Parathyroid adenoma (tissue), 2 donors: Measurements from ENCODE around the gene NECTIN1.

Experiments
- H2AFZ ChIP-seq: fragments of 300-600 bp; sonication (generic); one replicate; pipeline ENCODE4 v1.7.0; 2017; ENCODE audit warnings: antibody characterized with exemption, mild to moderate bottlenecking
- H3K27ac ChIP-seq: fragments of 300-600 bp; sonication (generic); one replicate; pipeline ENCODE4 v1.7.0; 2017
- H3K27me3 ChIP-seq: fragments of 300-600 bp; sonication (generic); one replicate; pipeline ENCODE4 v1.7.0; 2017; ENCODE audit warnings: low read length; ENCODE audit not compliant: control insufficient read depth, insufficient read depth
- H3K36me3 ChIP-seq: fragments of 300-600 bp; sonication (generic); one replicate; pipeline ENCODE4 v1.7.0; 2017; ENCODE audit warnings: low read length; ENCODE audit not compliant: control insufficient read depth, insufficient read depth
- H3K4me1 ChIP-seq: fragments of 300-600 bp; sonication (generic); one replicate; pipeline ENCODE4 v1.7.0; 2017; ENCODE audit warnings: control low read depth
- H3K4me2 ChIP-seq: fragments of 300-600 bp; sonication (generic); one replicate; pipeline ENCODE4 v1.7.0; 2017; ENCODE audit warnings: low read length
- H3K4me3 ChIP-seq: fragments of 300-600 bp; sonication (generic); one replicate; pipeline ENCODE4 v1.7.0; 2017; ENCODE audit warnings: low read depth, low read length
- H3K79me2 ChIP-seq: fragments of 300-600 bp; sonication (generic); one replicate; pipeline ENCODE4 v1.7.0; 2017; ENCODE audit warnings: control low read depth
- H3K9ac ChIP-seq: fragments of 300-600 bp; sonication (generic); one replicate; pipeline ENCODE4 v1.7.0; 2017; ENCODE audit warnings: mild to moderate bottlenecking
- H3K9me3 ChIP-seq: fragments of 300-600 bp; sonication (generic); one replicate; pipeline ENCODE4 v1.7.0; 2017; ENCODE audit warnings: low read length; ENCODE audit not compliant: control insufficient read depth
- TF ChIP-seq, protein P1 (sequence below): fragments of 300-600 bp; sonication (generic); IDR thresholded peaks from one replicate; pipeline ENCODE4 v1.7.0; 2017; ENCODE audit warnings: antibody characterized with exemption, mild to moderate bottlenecking
- donor health status: primary hyperparathyroidism.

Gene NECTIN1

DNA sequence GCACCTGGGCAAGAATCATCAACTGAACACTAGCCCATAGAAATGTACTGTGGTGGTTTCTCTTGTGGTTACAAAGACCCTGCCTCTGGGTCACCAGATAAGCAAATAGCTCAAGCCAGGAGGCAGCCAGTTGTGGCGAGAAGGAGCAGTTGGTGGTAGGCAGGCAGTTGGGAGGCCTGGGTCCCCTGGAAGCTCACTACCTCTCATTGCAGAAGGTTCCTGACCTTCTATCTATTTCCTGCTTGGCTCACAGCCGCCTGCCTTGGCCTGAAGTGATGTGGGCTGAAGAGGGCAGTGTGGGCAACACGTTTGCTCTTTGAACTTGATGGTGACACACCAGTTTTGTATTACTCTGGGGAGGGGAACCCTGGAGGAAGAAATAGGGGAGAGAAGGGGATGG is 34.7 kb downstream of the NECTIN1 start:
- Histone ChIP-seq H3K36me3 (no peaks in the 10 kb centered on the region), H3K4me1 (no peaks in the 10 kb centered on the region), H3K79me2 (no peaks in the 10 kb centered on the region), H2AFZ (no peak overlapping the region), H3K9ac (no peak overlapping the region), H3K4me3 (no peak overlapping the region), H3K27me3 (no peaks in the 10 kb centered on the region), H3K27ac (no peak overlapping the region), H3K4me2 (no peak overlapping the region), H3K9me3 (no peaks in the 10 kb centered on the region)
- TF ChIP-seq, protein P1, sequence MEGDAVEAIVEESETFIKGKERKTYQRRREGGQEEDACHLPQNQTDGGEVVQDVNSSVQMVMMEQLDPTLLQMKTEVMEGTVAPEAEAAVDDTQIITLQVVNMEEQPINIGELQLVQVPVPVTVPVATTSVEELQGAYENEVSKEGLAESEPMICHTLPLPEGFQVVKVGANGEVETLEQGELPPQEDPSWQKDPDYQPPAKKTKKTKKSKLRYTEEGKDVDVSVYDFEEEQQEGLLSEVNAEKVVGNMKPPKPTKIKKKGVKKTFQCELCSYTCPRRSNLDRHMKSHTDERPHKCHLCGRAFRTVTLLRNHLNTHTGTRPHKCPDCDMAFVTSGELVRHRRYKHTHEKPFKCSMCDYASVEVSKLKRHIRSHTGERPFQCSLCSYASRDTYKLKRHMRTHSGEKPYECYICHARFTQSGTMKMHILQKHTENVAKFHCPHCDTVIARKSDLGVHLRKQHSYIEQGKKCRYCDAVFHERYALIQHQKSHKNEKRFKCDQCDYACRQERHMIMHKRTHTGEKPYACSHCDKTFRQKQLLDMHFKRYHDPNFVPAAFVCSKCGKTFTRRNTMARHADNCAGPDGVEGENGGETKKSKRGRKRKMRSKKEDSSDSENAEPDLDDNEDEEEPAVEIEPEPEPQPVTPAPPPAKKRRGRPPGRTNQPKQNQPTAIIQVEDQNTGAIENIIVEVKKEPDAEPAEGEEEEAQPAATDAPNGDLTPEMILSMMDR, result no peak

- H2AFZ ChIP-seq, result no peak overlapping the region
- TF ChIP-seq, protein P1, result no peak
- H3K27ac ChIP-seq, result no peak overlapping the region
- H3K9ac ChIP-seq, result no peak overlapping the region
- H3K36me3 ChIP-seq, result no peaks in the 10 kb centered on the region
- H3K79me2 ChIP-seq, result no peaks in the 10 kb centered on the region
- H3K27me3 ChIP-seq, result no peaks in the 10 kb centered on the region
- H3K4me1 ChIP-seq, result no peaks in the 10 kb centered on the region
- H3K4me2 ChIP-seq, result no peak overlapping the region
- no peak overlapping the region for H3K4me3 ChIP-seq
- no peaks in the 10 kb centered on the region for H3K9me3 ChIP-seq
Observed at GRCh38 chr11:119693253-119693815, 35.7 kb downstream of the NECTIN1 start.

- H3K79me2 ChIP-seq, result no peaks in the 10 kb centered on the region
- H3K27ac ChIP-seq, result no peak overlapping the region
Observed at GRCh38 chr11:119692540-119692820, 36.5 kb downstream of the NECTIN1 start.

DNA sequence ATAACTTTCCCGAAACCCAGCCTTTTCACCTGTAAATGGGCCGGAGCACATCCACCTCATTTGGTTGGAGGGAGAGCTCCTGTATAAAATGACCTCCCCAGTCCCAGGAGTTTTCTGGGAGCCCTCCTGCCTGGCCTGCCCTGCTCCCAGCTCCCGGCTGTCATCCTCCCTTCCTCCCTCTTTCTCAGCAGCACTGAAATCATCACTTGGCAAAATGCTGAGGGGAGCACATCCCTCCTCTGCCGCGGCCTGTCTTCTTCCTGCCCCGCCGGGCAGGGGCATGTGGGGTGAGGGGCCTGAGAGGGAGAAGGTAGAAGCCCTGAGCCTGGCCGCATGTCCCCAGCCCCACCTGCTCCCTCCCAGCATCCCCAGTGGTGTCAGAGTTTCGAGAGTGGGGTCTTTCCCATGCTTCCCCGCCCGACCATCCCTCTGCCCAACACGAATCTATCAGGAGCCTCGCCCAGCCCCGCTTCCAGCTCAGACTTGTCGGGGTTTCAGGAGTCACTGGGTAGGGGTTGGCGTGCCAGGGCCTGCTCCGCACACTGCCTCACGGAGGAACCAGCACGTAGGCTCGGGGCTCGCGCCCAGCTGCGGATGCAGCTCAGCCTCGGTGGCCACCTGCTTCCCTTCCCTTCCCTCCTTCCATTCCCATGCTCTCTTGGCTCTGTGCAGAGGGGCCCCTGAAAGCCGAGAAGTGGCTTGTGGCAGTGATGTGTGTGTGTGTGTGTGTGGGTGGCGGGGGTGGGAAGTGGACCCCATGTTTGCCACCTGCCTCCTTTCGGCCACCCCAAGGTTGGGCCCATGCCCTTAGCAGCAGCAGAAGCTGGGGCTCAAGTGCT is 37.1 kb downstream of the NECTIN1 start:
- no peaks in the 10 kb centered on the region for H3K27me3 ChIP-seq
- H3K9me3 ChIP-seq, result no peaks in the 10 kb centered on the region
- no peak overlapping the region for H3K4me2 ChIP-seq
- no peaks in the 10 kb centered on the region for H3K36me3 ChIP-seq
- no peak overlapping the region for H3K27ac ChIP-seq
- no peak overlapping the region for H3K9ac ChIP-seq
- TF ChIP-seq, protein P1, result no peak
- H2AFZ ChIP-seq, result no peak overlapping the region
- no peaks in the 10 kb centered on the region for H3K79me2 ChIP-seq
- H3K4me3 ChIP-seq, result no peak overlapping the region
- no peaks in the 10 kb centered on the region for H3K4me1 ChIP-seq

More at GRCh38 chr11:119692540-119692820, 36.5 kb downstream of the NECTIN1 start:
- Histone ChIP-seq H3K36me3 (no peaks in the 10 kb centered on the region), H3K9ac (no peak overlapping the region), H3K9me3 (no peaks in the 10 kb centered on the region), H3K4me1 (no peaks in the 10 kb centered on the region), H3K4me3 (no peak overlapping the region), H3K27me3 (no peaks in the 10 kb centered on the region), H2AFZ (no peak overlapping the region), H3K4me2 (no peak overlapping the region)
- TF ChIP-seq, protein P1, result no peak
